Tibial artery (tissue), 4 donors: Measurements from ENCODE around the gene RGS14.

Source experiments
- DNase-seq, 2 donors: peaks; one replicate each; pipeline ENCODE4 v3.0.0-alpha.2; 2019
- H3K27ac ChIP-seq, 2 donors: fragments of 200-600 bp; sonication (generic) in 1 of 2; 1 replicate in 1 of 2; 2 replicates in 1 of 2; pipeline ENCODE4 v1.5.1; 2018 to 2019; ENCODE audit warnings: mild to moderate bottlenecking in 1 of 2
- H3K27me3 ChIP-seq, 2 donors: fragments of 200-600 bp; sonication (generic) in 1 of 2; one replicate each; pipeline versions ENCODE4 v1.5.1 to v1.6.0; 2016 to 2019
- H3K36me3 ChIP-seq, 3 donors: fragments of 200-600 bp; sonication (generic) in 2 of 3; one replicate each; pipeline ENCODE4 v1.5.1; 2016 to 2019; ENCODE audit warnings: mild to moderate bottlenecking in 2 of 3
- H3K4me1 ChIP-seq, 4 donors: fragments of 200-600 bp; sonication (generic) in 2 of 4; 1 replicate in 3 of 4; 2 replicates in 1 of 4; pipeline ENCODE4 v1.5.1; 2016 to 2019
- H3K4me3 ChIP-seq, 2 donors: fragments of 200-600 bp; sonication (generic) in 1 of 2; 1 replicate in 1 of 2; 2 replicates in 1 of 2; pipeline ENCODE4 v1.5.1; 2018 to 2019; ENCODE audit warnings: mild to moderate bottlenecking in 2 of 2
- H3K9me3 ChIP-seq, 3 donors: fragments of 200-600 bp; sonication (generic) in 1 of 3; one replicate each; pipeline ENCODE4 v1.5.1; 2016 to 2019
- intact Hi-C: fragments of 100-400 bp; cut with DNase I; formaldehyde crosslinking; loops from one replicate; pipeline ENCODE4 v1.15.0; 2023; ENCODE audit warnings: low total_unique reads
- TF ChIP-seq, protein P1 (sequence below), 2 experiments: fragments of 200-600 bp in 1 of 2; fragments of 450-650 bp in 1 of 2; IDR thresholded peaks; one replicate each; pipeline ENCODE4 v1.5.1; 2017 to 2019; ENCODE audit warnings: antibody characterized with exemption in 2 of 2, mild to moderate bottlenecking in 1 of 2, moderate library complexity in 1 of 2

The RGS14 gene

DNA sequence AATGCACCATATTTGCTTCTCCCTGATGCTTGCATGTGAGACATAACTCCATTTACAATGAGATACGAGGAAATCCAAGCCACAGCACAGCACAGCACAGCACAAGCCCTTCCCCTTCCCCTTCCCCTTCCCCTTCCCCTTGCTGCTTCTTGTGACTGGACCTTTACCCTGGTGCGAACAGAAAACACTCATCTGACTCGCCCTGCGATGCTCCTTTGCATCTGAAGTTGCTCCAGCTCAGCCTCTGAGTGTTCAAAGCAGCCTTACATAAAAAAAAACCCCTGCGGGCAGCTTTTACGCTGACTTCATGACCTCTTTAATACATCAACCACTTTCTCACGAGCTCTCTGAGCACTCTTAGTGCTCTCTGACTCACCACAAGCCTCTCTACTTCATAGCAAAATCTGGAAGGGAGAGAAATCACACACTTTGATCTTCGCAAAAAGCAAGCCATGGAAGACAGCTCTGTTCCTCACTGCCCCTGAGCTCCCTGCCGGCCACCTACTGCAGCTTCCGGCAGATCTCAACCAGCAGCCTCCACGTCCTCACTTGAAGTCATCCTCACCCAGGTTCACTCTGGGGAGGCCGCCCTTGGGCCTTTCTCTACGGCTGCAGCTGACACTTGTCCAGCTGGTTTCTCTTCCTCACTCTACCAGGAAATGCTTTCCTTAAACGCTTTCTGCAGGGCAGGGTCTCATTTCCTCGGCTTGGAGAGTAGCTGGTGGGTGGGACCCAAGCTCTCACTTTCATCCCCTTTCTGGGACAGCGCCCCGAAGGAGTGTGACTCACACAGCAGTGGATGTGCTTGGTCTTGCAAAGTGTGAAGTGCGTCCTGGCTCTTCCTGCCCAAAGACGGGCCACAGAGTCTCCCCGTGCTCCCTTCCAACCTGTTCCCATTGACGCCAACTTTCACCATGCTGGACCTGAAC lies 31.8 kb downstream of the RGS14 start:
- H3K36me3 ChIP-seq: no peaks in the 10 kb centered on the region
- no peak overlapping the region for H3K4me3 ChIP-seq
- H3K9me3 ChIP-seq: no peaks in the 10 kb centered on the region
- TF ChIP-seq, protein P1, sequence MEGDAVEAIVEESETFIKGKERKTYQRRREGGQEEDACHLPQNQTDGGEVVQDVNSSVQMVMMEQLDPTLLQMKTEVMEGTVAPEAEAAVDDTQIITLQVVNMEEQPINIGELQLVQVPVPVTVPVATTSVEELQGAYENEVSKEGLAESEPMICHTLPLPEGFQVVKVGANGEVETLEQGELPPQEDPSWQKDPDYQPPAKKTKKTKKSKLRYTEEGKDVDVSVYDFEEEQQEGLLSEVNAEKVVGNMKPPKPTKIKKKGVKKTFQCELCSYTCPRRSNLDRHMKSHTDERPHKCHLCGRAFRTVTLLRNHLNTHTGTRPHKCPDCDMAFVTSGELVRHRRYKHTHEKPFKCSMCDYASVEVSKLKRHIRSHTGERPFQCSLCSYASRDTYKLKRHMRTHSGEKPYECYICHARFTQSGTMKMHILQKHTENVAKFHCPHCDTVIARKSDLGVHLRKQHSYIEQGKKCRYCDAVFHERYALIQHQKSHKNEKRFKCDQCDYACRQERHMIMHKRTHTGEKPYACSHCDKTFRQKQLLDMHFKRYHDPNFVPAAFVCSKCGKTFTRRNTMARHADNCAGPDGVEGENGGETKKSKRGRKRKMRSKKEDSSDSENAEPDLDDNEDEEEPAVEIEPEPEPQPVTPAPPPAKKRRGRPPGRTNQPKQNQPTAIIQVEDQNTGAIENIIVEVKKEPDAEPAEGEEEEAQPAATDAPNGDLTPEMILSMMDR (IDR thresholded peaks at IDR 0.05): no peak
- H3K4me1 ChIP-seq: peaks cover 0 to 6% (median 0%) of the 10 kb centered on the region in 4 donors
- H3K27me3 ChIP-seq: peaks cover 0 to 47% of the 10 kb centered on the region in 2 donors
- H3K27ac ChIP-seq: no peak overlapping the region
- intact Hi-C loops: loop anchor here (2.0 to 5.0 kb wide), 2 partner anchors 63 to 113 kb away; no protein-coding TSS in a partner anchor
- DNase-seq: no peak

DNA sequence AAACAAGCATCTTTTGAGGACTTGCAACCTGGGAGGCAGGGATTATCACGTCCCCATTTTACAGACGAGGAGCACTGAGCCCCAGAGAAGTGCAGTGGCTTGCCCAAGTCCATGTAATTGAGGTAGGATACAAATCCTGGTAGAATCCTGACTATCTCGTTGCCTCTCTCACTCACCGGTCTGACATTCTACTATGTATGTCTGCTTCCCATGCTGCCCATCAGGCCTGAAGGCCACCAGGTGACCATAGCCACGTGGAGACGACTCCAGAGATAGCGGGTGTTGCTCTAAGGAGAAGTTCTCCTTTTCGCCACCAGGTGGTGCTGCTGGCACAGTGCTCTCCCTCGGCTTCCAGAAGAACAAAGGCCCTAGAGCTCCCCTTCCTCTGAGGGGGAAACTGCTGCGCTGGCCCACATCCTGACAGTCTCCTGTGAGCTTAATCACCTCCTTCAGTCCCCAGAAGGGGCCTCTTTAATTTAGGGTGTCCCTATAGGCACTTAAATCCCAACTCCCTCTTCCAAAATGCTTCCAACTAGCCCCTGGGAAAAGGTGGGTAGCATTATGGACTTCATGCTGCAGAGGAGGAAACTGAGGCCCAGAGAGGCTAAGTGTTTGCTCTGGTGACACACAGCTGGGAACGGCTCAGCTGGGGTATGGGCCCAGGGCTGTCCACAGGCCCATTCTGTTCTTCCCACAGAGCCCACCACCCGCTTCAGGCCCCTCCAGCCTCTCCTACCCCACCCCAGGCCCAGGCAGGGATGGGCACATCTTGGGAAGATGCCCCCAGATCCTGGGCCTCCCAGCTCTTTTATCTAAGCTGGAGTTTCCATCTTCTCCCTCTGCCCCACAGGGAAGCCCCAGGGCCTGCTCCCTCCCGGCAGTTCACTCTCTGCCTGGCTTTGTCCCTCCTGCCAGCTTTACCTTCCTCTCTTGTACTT lies 32.9 kb downstream of the RGS14 start:
- TF ChIP-seq, protein P1 (IDR thresholded peaks at IDR 0.05): peak; percentile 95 to 99
- DNase-seq: peak; percentile 72 to 86
- intact Hi-C loops: loop anchor here (2.0 to 5.0 kb wide), 2 partner anchors 62 to 112 kb away; no protein-coding TSS in a partner anchor
- no peak overlapping the region for H3K4me3 ChIP-seq
- H3K36me3 ChIP-seq: no peaks in the 10 kb centered on the region
- H3K9me3 ChIP-seq: no peaks in the 10 kb centered on the region
- peaks cover 0 to 40% of the 10 kb centered on the region in 2 donors for H3K27me3 ChIP-seq
- no peak overlapping the region for H3K27ac ChIP-seq
- H3K4me1 ChIP-seq: peaks cover 0 to 6% (median 0%) of the 10 kb centered on the region in 4 donors

DNA sequence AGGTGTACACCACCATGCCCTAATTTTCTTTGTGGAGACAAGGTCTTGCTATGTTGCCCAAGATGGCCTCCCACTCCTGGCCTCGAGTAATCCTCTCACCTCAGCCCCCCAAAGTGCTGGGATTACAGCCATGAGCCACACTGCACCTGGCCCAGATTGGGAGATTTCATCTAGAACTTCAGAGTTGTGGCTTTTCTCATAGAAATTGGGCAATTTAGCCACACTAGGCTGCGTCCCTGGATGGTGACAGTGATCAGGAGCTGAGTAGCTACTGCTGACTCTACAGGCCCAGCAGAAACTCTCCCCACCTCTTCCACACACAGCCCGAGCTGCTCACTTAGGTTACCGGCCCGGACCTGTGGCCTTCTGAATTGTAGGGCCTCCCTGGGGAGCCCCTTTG lies 35.0 kb downstream of the RGS14 start:
- H3K9me3 ChIP-seq: no peaks in the 10 kb centered on the region
- DNase-seq: no peak

DNA sequence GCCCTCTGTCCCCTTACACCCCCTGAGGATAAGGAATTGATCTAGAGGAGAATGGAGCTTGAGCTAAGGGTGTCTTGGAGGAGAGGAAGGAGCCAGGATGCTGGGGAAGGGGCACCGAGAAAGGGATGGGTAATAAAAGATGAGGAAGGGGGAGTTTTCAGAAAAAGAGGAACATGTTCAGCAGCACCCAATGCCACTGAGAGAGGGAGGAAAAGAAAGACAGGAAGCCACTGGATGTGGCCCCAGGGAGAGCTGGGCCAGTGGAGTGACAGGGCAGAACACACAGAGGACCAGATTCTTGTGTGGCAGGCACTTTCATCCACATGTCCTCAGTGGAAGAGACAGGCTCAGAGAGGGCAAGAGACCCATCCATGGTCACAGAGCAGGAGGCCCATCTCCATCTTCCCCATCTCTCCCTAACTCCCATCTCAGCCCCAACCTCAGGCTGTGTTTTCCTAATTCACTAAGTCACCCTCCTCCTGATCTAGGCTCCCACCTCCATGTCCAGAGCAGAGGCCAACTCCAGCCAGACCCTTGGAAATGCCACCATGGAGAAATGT lies 35.6 kb downstream of the RGS14 start:
- intact Hi-C loops: loop anchor here (5.0 kb wide), 1 partner anchor 109 kb away; no protein-coding TSS in a partner anchor
- no peak for DNase-seq

More for the DNA sequence above, 35.0 kb downstream of the RGS14 start:
- Histone ChIP-seq H3K27me3 (peaks cover 0 to 46% of the 10 kb centered on the region in 2 donors), H3K4me1 (peaks cover 0 to 6% (median 0%) of the 10 kb centered on the region in 4 donors), H3K4me3 (no peak overlapping the region), H3K36me3 (no peaks in the 10 kb centered on the region), H3K27ac (no peak overlapping the region)
- TF ChIP-seq, protein P1 (IDR thresholded peaks at IDR 0.05): no peak
- intact Hi-C loops: loop anchor here (5.0 kb wide), 1 partner anchor 110 kb away; no protein-coding TSS in a partner anchor

More for the DNA sequence above, 35.6 kb downstream of the RGS14 start:
- TF ChIP-seq, protein P1 (IDR thresholded peaks at IDR 0.05): no peak
- no peak overlapping the region for H3K27ac ChIP-seq
- H3K4me3 ChIP-seq: no peak overlapping the region
- no peaks in the 10 kb centered on the region for H3K36me3 ChIP-seq
- H3K4me1 ChIP-seq: peaks cover 0 to 6% (median 0%) of the 10 kb centered on the region in 4 donors
- H3K27me3 ChIP-seq: peaks cover 0 to 47% of the 10 kb centered on the region in 2 donors
- no peaks in the 10 kb centered on the region for H3K9me3 ChIP-seq
